ENCODE results near the gene KDM1A.

The KDM1A gene

DNA sequence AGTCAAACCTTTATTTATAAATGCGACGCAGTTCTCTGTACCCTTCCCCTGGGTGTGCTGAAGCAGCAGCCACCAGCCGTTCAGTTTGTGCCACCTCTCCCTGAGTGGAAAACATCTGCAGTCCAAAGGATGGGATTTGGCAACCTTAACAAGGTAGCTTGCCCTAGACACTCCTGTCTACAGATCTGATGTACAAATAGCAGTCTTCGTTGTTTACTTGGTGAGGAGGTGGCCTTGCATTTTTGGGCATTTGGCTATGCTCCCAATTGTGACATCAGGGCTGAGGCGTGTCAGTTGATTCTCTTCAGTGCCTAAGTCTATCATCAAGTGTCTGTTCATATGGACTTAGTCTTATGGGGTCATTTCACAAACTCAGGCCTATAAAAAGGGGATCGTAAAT lies 59.8 kb downstream of the KDM1A start:
- ChIA-PET CTCF (interaction anchor here (0.6 to 3.9 kb wide), 2 partner anchors 106 to 114 kb away, joined by 3 to 29 read pairs; no protein-coding TSS in a partner anchor), POLR2A (no interaction called here)
- peaks cover 6 to 94% of the 10 kb centered on the region in 2 experiments for H3K36me3 ChIP-seq (ENCODE audit: control insufficient read depth in 2 of 2, insufficient read depth in 1 of 2, low read length in 2 of 2)
- TF ChIP-seq KLF10 (tag by site-specific recombination; IDR thresholded peaks at IDR 0.05) (no peak), HOXA7 (CRISPR knock-in tag; IDR thresholded peaks at IDR 0.05; ENCODE audit: borderline replicate concordance) (no peak), MZF1 (tag by site-specific recombination; IDR thresholded peaks at IDR 0.05; ENCODE audit: borderline replicate concordance) (0 out of 2 replicates have a peak, but pooled peaks have one; percentile 19), SP7 (tag by site-specific recombination; IDR thresholded peaks at IDR 0.05) (0 out of 2 replicates have a peak, but pooled peaks have one; percentile 38)
- H3K9me3 ChIP-seq (ENCODE audit: control insufficient read depth, insufficient read depth, low read depth, low read length) = no peaks in the 10 kb centered on the region
- H3K27ac ChIP-seq (ENCODE audit: extremely low read depth, low read depth, low read length) = no peak overlapping the region
- no peaks in the 10 kb centered on the region for H3K4me1 ChIP-seq (ENCODE audit: control insufficient read depth, insufficient read depth, low read length)
- no peak overlapping the region for H3K4me3 ChIP-seq (ENCODE audit: low read depth, low read length)

DNA sequence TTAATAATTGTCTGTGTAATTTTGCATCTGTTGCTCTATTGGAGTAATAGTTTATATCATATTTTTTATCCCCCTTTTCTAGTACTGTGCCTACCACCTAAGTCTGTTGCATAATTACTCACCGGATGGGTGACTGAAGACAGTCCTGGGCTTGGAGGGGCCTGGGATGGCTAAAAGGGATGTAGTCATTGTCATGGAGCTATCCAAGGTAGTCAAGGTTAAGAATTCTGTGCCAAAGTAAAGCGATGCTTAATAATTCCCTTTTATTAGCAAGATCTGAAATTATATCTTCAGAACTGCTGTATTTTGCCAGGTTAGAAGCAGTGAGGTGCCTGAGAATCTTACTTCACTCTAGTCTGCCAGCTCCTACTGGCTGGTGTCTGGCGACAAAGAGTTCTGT lies 61.6 kb downstream of the KDM1A start:
- no peaks in the 10 kb centered on the region for H3K4me1 ChIP-seq (ENCODE audit: control insufficient read depth, insufficient read depth, low read length)
- TF ChIP-seq ZNF266 (tag by site-specific recombination; IDR thresholded peaks at IDR 0.05; ENCODE audit: low read depth) = no peak
- TF ChIP-seq MZF1 (tag by site-specific recombination; IDR thresholded peaks at IDR 0.05; ENCODE audit: borderline replicate concordance) = no peak
- TF ChIP-seq, protein P1, sequence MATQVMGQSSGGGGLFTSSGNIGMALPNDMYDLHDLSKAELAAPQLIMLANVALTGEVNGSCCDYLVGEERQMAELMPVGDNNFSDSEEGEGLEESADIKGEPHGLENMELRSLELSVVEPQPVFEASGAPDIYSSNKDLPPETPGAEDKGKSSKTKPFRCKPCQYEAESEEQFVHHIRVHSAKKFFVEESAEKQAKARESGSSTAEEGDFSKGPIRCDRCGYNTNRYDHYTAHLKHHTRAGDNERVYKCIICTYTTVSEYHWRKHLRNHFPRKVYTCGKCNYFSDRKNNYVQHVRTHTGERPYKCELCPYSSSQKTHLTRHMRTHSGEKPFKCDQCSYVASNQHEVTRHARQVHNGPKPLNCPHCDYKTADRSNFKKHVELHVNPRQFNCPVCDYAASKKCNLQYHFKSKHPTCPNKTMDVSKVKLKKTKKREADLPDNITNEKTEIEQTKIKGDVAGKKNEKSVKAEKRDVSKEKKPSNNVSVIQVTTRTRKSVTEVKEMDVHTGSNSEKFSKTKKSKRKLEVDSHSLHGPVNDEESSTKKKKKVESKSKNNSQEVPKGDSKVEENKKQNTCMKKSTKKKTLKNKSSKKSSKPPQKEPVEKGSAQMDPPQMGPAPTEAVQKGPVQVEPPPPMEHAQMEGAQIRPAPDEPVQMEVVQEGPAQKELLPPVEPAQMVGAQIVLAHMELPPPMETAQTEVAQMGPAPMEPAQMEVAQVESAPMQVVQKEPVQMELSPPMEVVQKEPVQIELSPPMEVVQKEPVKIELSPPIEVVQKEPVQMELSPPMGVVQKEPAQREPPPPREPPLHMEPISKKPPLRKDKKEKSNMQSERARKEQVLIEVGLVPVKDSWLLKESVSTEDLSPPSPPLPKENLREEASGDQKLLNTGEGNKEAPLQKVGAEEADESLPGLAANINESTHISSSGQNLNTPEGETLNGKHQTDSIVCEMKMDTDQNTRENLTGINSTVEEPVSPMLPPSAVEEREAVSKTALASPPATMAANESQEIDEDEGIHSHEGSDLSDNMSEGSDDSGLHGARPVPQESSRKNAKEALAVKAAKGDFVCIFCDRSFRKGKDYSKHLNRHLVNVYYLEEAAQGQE (tag by site-specific recombination; IDR thresholded peaks at IDR 0.05) = peak; percentile 70
- no peak overlapping the region for H3K27ac ChIP-seq (ENCODE audit: extremely low read depth, low read depth, low read length)
- ChIA-PET POLR2A (no interaction called here), CTCF (interaction anchor here (0.9 to 3.9 kb wide), 5 partner anchors 9 to 163 kb away, joined by 3 to 29 read pairs (median 4); no protein-coding TSS in a partner anchor)
- no peaks in the 10 kb centered on the region for H3K9me3 ChIP-seq (ENCODE audit: control insufficient read depth, insufficient read depth, low read depth, low read length)
- no peak overlapping the region for H3K4me3 ChIP-seq (ENCODE audit: low read depth, low read length)
- H3K36me3 ChIP-seq (ENCODE audit: control insufficient read depth in 2 of 2, insufficient read depth in 1 of 2, low read length in 2 of 2) = peaks cover 6 to 100% of the 10 kb centered on the region in 2 experiments

GRCh38 chr1:23081376-23081775 lies 62.1 kb downstream of the KDM1A start:
- H3K4me3 ChIP-seq (ENCODE audit: low read depth, low read length) = no peak overlapping the region
- POLR2A ChIA-PET = no interaction called here
- no peak overlapping the region for H3K27ac ChIP-seq (ENCODE audit: extremely low read depth, low read depth, low read length)
- H3K4me1 ChIP-seq (ENCODE audit: control insufficient read depth, insufficient read depth, low read length) = no peaks in the 10 kb centered on the region
- H3K36me3 ChIP-seq (ENCODE audit: control insufficient read depth in 2 of 2, insufficient read depth in 1 of 2, low read length in 2 of 2) = peaks cover 6 to 100% of the 10 kb centered on the region in 2 experiments
- CTCF ChIA-PET = interaction anchor here (0.9 to 3.9 kb wide), 4 partner anchors 9 to 162 kb away, joined by 3 to 29 read pairs (median 4); no protein-coding TSS in a partner anchor
- TF ChIP-seq ZNF830 (tag by site-specific recombination; IDR thresholded peaks at IDR 0.05; ENCODE audit: low read depth) (no peak), ZNF660 (tag by site-specific recombination; IDR thresholded peaks at IDR 0.05) (no peak), ZNF26 (tag by site-specific recombination; IDR thresholded peaks at IDR 0.05) (no peak), ZNF416 (tag by site-specific recombination; IDR thresholded peaks at IDR 0.05) (no peak)
- H3K9me3 ChIP-seq (ENCODE audit: control insufficient read depth, insufficient read depth, low read depth, low read length) = no peaks in the 10 kb centered on the region

- peaks cover 6 to 100% of the 10 kb centered on the region in 2 experiments; a peak in 2 of 3 replicates for H3K36me3 ChIP-seq (ENCODE audit: control insufficient read depth in 2 of 2, insufficient read depth in 1 of 2, low read length in 2 of 2)
- POLR2A ChIA-PET = no interaction called here
Observed at GRCh38 chr1:23083714-23084480, 64.6 kb downstream of the KDM1A start.

More at GRCh38 chr1:23083714-23084480, 64.6 kb downstream of the KDM1A start:
- CTCF ChIA-PET = interaction anchor here (2.7 kb wide), 1 partner anchor 11 kb away, joined by 7 read pairs; no protein-coding TSS in a partner anchor
- TF ChIP-seq ZNF274 (IDR thresholded peaks at IDR 0.05; ENCODE audit: low read length) (no peak), ZNF274 (tag by site-specific recombination; IDR thresholded peaks at IDR 0.05; ENCODE audit: borderline replicate concordance) (no peak), ZNF660 (tag by site-specific recombination; IDR thresholded peaks at IDR 0.05) (no peak), WT1 (tag by site-specific recombination; IDR thresholded peaks at IDR 0.05) (no peak), ZNF169 (tag by site-specific recombination; IDR thresholded peaks at IDR 0.05) (no peak), GLI4 (tag by site-specific recombination; IDR thresholded peaks at IDR 0.05) (no peak), ZSCAN18 (tag by site-specific recombination; IDR thresholded peaks at IDR 0.05) (no peak)
- TF ChIP-seq, protein P2, sequence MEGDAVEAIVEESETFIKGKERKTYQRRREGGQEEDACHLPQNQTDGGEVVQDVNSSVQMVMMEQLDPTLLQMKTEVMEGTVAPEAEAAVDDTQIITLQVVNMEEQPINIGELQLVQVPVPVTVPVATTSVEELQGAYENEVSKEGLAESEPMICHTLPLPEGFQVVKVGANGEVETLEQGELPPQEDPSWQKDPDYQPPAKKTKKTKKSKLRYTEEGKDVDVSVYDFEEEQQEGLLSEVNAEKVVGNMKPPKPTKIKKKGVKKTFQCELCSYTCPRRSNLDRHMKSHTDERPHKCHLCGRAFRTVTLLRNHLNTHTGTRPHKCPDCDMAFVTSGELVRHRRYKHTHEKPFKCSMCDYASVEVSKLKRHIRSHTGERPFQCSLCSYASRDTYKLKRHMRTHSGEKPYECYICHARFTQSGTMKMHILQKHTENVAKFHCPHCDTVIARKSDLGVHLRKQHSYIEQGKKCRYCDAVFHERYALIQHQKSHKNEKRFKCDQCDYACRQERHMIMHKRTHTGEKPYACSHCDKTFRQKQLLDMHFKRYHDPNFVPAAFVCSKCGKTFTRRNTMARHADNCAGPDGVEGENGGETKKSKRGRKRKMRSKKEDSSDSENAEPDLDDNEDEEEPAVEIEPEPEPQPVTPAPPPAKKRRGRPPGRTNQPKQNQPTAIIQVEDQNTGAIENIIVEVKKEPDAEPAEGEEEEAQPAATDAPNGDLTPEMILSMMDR (tag by site-specific recombination; IDR thresholded peaks at IDR 0.05) = no peak
- Histone ChIP-seq H3K9me3 (ENCODE audit: control insufficient read depth, insufficient read depth, low read depth, low read length) (no peaks in the 10 kb centered on the region), H3K4me3 (ENCODE audit: low read depth, low read length) (no peak overlapping the region), H3K27ac (ENCODE audit: extremely low read depth, low read depth, low read length) (no peak overlapping the region), H3K4me1 (ENCODE audit: control insufficient read depth, insufficient read depth, low read length) (no peaks in the 10 kb centered on the region)

All from HEK293 (cell line).